ENCODE results near the gene SYN1. TPM values are rescaled to one million over a fixed set of nuclear protein-coding genes. Genes with fewer than 3 reads are reported as not detected.

The SYN1 gene
- total RNA-seq, 4 donors from 2014 or later = 1.0 to 3.1 (median 1.3) TPM; not detected in 1

GRCh38 chrX:47633689-47634590, 14.3 kb upstream of the SYN1 start:
- no peak for ATAC-seq (ENCODE audit: low FRiP score)
- TF ChIP-seq, protein P1, sequence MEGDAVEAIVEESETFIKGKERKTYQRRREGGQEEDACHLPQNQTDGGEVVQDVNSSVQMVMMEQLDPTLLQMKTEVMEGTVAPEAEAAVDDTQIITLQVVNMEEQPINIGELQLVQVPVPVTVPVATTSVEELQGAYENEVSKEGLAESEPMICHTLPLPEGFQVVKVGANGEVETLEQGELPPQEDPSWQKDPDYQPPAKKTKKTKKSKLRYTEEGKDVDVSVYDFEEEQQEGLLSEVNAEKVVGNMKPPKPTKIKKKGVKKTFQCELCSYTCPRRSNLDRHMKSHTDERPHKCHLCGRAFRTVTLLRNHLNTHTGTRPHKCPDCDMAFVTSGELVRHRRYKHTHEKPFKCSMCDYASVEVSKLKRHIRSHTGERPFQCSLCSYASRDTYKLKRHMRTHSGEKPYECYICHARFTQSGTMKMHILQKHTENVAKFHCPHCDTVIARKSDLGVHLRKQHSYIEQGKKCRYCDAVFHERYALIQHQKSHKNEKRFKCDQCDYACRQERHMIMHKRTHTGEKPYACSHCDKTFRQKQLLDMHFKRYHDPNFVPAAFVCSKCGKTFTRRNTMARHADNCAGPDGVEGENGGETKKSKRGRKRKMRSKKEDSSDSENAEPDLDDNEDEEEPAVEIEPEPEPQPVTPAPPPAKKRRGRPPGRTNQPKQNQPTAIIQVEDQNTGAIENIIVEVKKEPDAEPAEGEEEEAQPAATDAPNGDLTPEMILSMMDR (IDR thresholded peaks at IDR 0.05) = no peak
- no peak for DNase-seq (ENCODE audit: low spot score)

DNA sequence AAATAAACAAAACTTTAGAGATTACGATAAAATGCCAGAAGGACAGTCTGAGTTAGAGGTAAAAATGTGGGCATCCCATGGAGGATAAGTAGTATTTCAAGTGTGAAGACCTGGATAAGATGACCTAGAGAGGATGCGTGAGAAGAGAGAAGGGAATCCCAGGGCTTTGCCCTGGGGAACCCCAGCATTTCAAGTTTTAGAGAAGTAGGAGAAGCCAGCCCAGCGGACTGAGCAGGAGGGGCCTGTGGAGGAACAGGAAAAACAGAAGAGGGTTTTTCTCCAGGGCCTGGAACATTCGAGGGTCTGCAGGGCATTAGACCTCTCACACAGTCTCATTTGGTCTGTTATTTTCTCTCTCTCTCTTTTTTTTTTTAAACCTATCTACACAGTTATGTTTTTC, 13.0 kb upstream of the SYN1 start:
- ATAC-seq (ENCODE audit: low FRiP score) = no peak
- no peak for DNase-seq (ENCODE audit: low spot score)
- TF ChIP-seq, protein P1 (IDR thresholded peaks at IDR 0.05) = no peak

DNA sequence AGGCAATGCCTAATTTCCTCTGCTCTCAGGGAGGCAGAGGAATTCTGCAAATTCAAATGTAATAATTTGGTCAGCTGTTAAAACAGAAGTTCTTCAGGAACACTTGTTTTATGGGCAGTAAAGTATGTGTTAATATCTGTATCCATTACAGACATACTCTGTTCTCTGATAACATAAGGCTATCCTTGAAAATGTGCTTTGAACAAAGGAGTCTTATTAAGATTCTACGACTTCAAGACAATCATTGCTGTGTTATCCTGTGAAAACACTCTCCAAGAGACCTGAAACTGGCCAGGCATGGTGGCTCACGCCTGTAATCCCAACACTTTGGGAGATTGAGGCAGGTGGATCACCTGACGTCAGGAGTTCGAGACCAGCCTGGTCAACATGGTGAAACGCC, 12.0 kb upstream of the SYN1 start:
- DNase-seq (ENCODE audit: low spot score) = no peak
- ATAC-seq (ENCODE audit: low FRiP score) = no peak
- TF ChIP-seq, protein P1 (IDR thresholded peaks at IDR 0.05) = no peak

- DNase-seq (ENCODE audit: low spot score) (no peak), ATAC-seq (ENCODE audit: low FRiP score) (no peak)
- TF ChIP-seq, protein P1 (IDR thresholded peaks at IDR 0.05) = no peak
These were observed 10.0 kb upstream of the SYN1 start, which contains the start of gene CFP for GRCh38 chrX:47629419-47630200. CFP (minus strand) TSS chrX:47629930; CDS start chrX:47629844, 86 bp downstream.

- ATAC-seq (ENCODE audit: low FRiP score) (no peak), DNase-seq (ENCODE audit: low spot score) (no peak)
- TF ChIP-seq, protein P1 (IDR thresholded peaks at IDR 0.05) = no peak
These were observed 9.3 kb upstream of the SYN1 start for GRCh38 chrX:47628982-47629381.

GRCh38 chrX:47625365-47625764, 5.7 kb upstream of the SYN1 start:
- DNase-seq (ENCODE audit: low spot score) (no peak), ATAC-seq (ENCODE audit: low FRiP score) (no peak)
- TF ChIP-seq, protein P1 (IDR thresholded peaks at IDR 0.05) = no peak

All from omental fat pad (tissue), 4 donors.